Right renal cortex interstitium (tissue), 3 donors: ENCODE measurements around the gene SLC17A7. TPM values are rescaled to one million over a fixed set of nuclear protein-coding genes. Genes with fewer than 3 reads are reported as not detected.

ENCODE experiments used
- DNase-seq, 3 donors: peaks; one replicate each; pipeline ENCODE4 v3.0.0-alpha.2; 2013; ENCODE audit warnings: low read depth in 3 of 3, low spot score in 2 of 3
- polyA plus RNA-seq, 3 donors: library from polyadenylated mRNA; unstranded; fragments of 120-200 nt; gene quantifications; one replicate each; pipeline ENCODE4 v1.2.1, GENCODE V29; 2013; ENCODE audit not compliant: insufficient read length in 3 of 3

SLC17A7 gene
- polyA plus RNA-seq, 3 donors = 0.25 to 0.33 (median 0.31) TPM

DNA sequence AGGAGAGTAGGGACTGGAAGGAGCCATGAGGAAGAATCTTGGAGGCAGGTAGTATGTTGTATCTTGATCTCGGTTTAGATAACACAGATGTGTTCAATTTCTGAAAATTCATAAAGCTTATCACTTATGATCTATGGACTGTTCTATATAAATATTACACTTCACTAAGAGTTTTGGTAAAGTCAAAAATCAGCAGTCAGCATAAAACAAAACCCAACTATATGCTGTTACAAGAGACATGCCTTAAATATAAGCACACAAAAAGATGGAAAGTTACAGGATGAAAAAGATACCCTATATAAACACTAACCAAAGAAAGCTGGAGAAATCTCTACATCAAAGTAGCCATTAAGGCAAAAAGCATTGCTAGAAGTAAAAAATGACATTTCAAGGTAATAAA, 57.7 kb downstream of the SLC17A7 start:
- no peak for DNase-seq

DNA sequence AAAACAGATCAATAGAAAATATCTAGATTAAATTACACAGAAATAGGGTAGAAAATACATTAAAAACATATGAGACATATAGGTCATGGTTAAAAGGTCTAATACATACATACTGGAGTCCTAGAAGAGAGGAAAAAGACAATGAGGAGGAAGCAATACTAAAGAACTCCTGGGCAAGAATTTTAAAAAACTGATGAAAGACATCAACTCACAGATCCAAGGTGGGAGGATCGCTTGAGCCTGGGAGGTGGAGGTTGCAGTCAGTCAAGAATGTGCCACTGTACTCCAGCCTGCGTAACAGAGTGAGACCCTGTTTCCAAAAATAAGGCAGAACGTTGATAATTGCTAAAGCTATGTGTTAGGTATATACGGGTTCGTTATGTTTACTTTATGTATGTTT, 58.7 kb downstream of the SLC17A7 start:
- DNase-seq = no peak

DNA sequence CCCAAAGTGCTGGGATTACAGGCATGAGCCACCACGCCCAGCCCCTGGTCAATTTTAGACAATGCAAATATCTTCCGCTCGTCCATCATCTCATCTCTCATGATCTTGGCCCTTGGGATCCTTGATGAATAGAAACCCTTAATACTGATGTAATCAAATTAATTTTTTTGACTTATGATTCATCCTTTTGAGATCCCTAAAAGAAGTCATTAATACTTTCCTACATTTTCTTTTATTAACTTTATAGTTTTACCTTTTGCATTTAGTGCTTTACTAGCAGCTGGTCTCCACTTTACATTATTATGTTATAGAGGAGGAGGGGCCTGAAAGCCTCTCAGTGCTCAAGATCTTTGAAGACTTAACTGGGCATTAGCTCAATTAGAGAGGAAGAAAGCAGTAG, 60.9 kb downstream of the SLC17A7 start:
- DNase-seq = no peak

Other genes starting within 250 kb of the SLC17A7 start
- 1 to 10 TPM; 2.4 to 2.6 (median 2.6) TPM for gene SLC6A16, start 116.3 kb downstream of the SLC17A7 start, polyA plus RNA-seq
- 10 to 100 TPM; 32.7 to 37.7 (median 36.9) TPM for gene CD37, start 106.1 kb downstream of the SLC17A7 start, polyA plus RNA-seq
- gene TEAD2, start 79.1 kb downstream of the SLC17A7 start, polyA plus RNA-seq = 10 to 100 TPM; 86.1 to 89.1 (median 86.1) TPM
- gene DKKL1, start 77.7 kb downstream of the SLC17A7 start, polyA plus RNA-seq = 1 to 10 TPM; 4.5 to 5.3 (median 4.7) TPM
- gene KASH5, start 53.3 kb downstream of the SLC17A7 start, polyA plus RNA-seq = under 1 TPM; 0.14 to 0.45 (median 0.18) TPM
- gene PTH2, start 18.1 kb downstream of the SLC17A7 start, polyA plus RNA-seq = not detected
- not detected for gene GFY, start 16.1 kb downstream of the SLC17A7 start, polyA plus RNA-seq
- 10 to 100 TPM; 81.1 to 84.9 (median 84.7) TPM for gene PIH1D1, start 10.3 kb upstream of the SLC17A7 start, polyA plus RNA-seq
- 10 to 100 TPM; 14.5 to 15.0 (median 14.8) TPM for gene ALDH16A1, start 11.7 kb upstream of the SLC17A7 start, polyA plus RNA-seq
- gene FLT3LG, start 32.7 kb upstream of the SLC17A7 start, polyA plus RNA-seq = 1 to 10 TPM; 2.6 to 3.2 (median 2.7) TPM
- 1,000 to 10,000 TPM; 2,089 to 2,580 (median 2,270) TPM for gene RPL13A, start 46.1 kb upstream of the SLC17A7 start, polyA plus RNA-seq
- gene RPS11, start 54.9 kb upstream of the SLC17A7 start, polyA plus RNA-seq = 1,000 to 10,000 TPM; 2,847 to 3,056 (median 2,982) TPM
- gene FCGRT, start 71.1 kb upstream of the SLC17A7 start, polyA plus RNA-seq = 100 to 1,000 TPM; 219 to 252 (median 230) TPM
- gene RCN3, start 86.5 kb upstream of the SLC17A7 start, polyA plus RNA-seq = 10 to 100 TPM; 10.0 to 10.9 (median 10.2) TPM
- 10 to 100 TPM; 61.2 to 69.1 (median 64.3) TPM for gene NOSIP, start 139.0 kb upstream of the SLC17A7 start, polyA plus RNA-seq
- 1 to 10 TPM; 7.1 to 8.5 (median 7.1) TPM for gene PRRG2, start 139.8 kb upstream of the SLC17A7 start, polyA plus RNA-seq
- gene PRR12, start 149.7 kb upstream of the SLC17A7 start, polyA plus RNA-seq = 10 to 100 TPM; 13.6 to 16.3 (median 15.1) TPM
- 10 to 100 TPM; 19.8 to 23.1 (median 21.3) TPM for gene RRAS, start 198.6 kb upstream of the SLC17A7 start, polyA plus RNA-seq
- gene SCAF1, start 200.7 kb upstream of the SLC17A7 start, polyA plus RNA-seq = 10 to 100 TPM; 24.3 to 31.6 (median 25.6) TPM
- gene IRF3, start 224.3 kb upstream of the SLC17A7 start, polyA plus RNA-seq = 10 to 100 TPM; 37.6 to 41.5 (median 39.3) TPM
- gene BCL2L12, start 224.4 kb upstream of the SLC17A7 start, polyA plus RNA-seq = 10 to 100 TPM; 16.4 to 21.9 (median 19.4) TPM
- gene PRMT1, start 235.7 kb upstream of the SLC17A7 start, polyA plus RNA-seq = 100 to 1,000 TPM; 205 to 221 (median 219) TPM
- gene ADM5, start 248.1 kb upstream of the SLC17A7 start, polyA plus RNA-seq = under 1 TPM; 0.64 to 0.67 (median 0.64) TPM
- 10 to 100 TPM in 1 of 3 donors, 1 to 10 TPM in 2; 8.0 to 10.9 (median 9.0) TPM for gene CPT1C, start 249.6 kb upstream of the SLC17A7 start, polyA plus RNA-seq